ENCODE measurements around the gene STK32C. TPM values are rescaled to one million over a fixed set of nuclear protein-coding genes. Genes with fewer than 3 reads are reported as not detected.

STK32C gene
- total RNA-seq, 1 donor from 2014 or later, result 8.7 TPM

DNA sequence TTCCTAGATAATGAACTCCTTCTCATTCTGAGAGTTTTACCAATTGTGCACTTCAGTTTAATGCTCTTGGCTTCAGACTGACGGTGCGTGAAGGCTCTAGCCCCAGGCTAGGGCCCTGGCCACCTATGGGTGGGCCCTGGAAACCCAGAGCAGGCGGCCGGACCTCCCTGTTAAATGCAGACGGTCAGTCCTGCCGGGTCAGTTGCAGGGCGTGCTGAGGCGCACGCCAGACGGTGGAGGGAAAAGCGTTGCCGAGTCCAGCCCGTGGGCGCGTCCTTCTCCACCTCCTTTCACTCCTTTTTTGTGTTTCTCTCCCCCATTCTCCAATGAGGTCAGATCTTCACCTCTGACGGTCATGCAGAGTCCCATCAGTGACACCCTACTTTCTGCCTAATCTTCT is 118.7 kb downstream of the STK32C start:
- DNase-seq (ENCODE audit: low read depth), result no peak

DNA sequence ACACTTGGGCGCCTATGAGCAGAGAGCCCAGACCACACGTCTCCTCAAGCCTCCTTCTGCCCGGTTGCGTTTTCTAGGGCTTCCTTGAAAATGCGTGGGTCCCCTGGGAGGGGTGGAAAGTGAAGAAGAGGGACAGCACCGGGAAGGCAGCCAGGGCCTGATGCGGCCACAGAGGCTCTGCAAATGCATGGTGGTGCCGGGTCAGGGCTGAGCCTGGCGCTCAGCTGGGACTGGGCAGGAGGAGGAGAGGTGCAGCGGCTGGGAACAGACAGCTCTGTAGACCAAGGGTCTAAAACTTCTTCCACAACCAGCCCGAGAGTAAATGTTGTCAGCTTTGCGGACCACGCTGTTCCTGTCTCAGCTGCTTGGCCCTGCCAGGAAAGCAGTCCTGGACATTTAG is 119.4 kb downstream of the STK32C start:
- no peak for DNase-seq (ENCODE audit: low read depth)

DNA sequence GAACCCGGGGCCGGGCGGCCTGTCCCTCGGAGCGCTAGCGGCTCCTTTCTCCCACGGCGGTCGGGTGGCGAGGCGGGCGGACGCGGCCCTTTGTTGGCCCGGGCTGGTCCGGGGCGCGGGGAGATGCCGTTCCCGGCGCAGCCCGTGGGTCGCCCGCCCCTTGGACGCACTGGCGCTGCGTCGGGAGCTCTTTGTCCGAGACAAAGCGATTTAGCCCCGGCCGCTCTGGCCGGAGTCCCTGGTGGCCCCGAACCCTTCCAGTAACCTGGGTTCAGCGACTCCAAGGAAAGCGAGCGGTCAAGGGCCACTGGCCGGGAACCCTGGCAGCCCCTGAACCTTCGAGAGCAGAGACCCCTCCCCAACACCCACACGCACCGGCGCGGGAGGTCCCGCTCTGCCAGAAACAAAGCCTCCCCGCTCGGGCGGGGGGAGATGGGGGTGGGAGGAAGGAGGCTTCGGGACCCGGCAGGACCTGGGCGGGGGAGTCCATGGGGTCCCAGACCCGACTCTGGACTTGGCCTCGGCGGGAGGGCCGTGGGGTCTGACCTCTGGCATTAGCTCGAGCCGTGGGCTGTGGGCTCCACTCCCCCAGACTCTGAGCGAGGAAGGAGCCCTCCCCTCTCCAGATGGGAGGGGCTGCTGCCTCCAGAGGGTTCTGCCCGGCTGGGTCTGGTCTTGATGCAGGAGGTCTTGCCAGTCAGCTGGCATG is 120.2 kb downstream of the STK32C start:
- DNase-seq (ENCODE audit: low read depth), result no peak

DNA sequence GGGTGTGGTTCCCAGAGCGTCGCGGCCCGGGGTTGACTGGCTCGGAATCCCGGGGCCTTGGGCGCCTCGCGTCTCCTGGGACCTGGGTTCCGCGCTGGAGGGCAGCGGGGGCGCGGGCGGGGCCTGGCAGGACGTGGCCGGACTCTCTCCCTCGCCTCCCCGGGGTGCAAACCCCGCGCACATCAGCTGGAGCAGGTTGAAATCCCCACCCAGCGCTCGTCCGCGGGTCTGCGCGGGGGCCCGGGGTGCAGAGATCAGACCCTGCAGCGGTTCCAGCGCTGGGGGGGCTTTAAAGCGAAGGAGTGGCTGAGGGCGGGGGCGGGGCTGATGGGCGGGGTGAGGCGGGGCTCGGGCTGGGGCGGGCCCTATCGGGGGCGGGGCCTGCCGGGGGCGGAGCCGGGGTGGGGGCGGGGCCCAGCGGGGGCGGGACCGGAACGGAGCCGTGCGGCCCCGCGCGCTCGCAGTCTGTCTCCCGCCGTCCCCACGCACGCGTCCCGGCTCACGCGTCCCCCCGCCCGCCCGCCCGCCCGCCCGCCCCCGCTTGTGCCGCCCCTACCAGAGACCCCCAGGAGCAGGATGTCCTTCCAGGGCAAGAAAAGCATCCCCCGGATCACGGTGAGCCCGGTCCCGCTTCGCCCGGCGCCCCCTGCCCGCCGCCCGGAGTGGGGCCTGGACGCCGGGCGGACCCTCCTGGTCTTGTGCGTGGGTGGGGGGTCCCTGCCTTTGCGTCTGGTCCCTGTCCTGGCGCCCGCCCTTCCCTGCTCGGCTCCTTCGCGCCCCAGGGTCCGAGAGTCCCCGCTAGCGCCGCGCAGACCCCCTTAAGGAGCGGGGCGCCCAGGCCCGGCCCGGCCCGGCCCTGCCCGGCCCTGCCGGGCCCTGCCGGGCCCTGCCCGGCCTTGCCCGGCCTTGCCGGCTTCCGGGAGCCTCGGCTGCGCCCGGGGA is 121.0 kb downstream of the STK32C start, which contains the start of gene DPYSL4:
DPYSL4 (plus strand) TSS at position 461 of the 942 bp plus-strand sequence; CDS start at position 577, 116 bp downstream.
- no peak for DNase-seq (ENCODE audit: low read depth)

DNA sequence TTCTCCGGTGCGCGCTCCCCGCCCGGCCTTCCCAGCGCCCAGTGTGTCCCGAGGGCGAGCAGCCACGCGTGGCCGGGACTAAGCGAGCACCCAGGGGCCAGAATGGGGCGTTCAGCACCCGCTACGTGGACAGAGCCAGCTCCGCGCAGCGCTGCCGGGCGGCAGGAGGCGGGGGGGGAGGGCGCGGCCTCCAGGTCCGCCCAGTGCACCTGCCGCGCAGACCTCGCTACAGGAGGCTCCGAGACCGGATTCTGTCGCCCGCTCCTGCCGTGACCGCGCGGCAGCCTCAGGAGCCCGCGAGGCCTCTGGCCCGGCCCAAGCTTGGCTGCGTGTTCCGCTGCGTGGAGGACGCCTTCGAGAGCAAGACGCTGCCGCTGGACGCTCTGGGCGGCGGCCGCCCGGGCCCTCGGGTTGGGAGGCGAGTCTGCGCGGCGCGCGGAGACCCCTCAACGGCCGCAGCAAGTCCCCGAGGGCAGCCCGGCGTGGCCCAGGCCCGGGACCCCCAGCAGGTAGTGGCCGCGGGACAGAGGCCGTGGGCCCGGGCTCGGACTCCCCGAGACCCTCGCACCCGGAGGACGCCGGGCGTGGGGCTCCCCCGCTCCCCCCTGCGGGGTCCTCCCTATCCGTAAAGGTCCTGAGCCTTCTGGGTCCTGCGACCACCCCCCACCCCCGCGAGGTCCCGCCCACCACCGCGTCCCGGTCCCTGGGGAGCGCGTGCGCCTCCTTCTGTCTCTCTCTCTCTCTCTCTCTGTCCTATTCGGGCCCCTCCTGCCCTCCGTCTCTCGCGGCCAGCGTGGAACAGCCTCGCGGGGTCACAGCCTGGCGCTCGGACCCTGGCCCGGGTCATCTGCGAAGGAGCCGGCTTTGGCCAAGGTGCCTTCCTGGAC is 121.9 kb downstream of the STK32C start:
- DNase-seq (ENCODE audit: low read depth), result no peak

DNA sequence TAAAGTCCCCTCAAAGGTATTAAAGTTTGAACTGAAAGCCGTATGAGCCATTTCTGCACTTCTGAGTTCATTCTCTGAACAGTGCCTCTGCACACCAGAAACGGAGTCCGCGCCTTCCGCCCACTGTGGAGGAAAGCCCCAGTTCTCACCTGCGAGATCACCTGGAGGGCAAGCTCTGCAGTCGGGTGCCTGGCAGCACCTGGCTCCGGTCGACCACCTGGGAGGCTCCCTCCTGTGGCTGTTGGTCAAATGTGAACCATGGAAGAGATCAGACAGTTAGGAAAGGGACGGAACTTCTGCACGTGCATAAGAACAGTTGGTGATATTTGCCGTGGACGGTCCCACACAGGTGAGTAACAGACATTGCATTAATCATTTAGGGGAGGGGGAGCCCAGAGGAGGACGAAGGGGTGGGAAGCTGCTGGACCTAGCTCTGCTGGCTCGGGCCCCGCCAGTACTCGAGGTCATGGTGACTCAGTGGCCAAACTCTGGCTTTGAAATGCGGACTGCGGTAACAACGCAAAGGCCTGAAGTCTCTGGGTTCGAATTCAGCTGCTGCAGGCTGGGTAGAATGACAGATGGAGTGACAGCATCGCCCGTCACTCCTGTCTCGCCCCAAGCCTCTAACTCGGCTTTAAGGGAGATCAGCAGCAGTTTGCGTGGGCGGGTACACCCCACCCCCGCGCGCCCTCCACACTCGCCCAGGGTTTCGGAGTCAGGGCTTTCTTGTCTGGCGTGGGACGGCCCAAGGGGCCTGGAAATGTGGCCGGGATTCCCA is 122.7 kb downstream of the STK32C start:
- DNase-seq (ENCODE audit: low read depth), result no peak

DNA sequence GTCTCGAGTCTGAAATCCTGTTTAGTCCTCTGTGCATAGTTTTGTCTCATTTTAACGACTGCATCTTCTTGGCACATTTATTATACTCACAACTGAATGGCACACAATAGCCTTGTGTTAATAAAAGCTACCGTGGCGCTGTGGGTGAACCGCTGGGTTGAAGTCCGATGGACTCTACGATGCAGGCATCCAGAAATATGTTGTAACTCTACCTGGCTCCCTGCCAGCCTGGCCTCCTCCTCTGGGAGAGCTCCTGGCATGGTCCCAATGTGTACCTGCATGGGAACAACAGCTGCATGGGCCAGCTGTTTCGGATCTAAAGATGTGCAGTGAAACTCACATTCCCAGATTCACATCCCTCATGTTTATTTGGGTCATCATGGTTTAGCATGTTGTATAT is 124.7 kb downstream of the STK32C start:
- no peak for DNase-seq (ENCODE audit: low read depth)

DNA sequence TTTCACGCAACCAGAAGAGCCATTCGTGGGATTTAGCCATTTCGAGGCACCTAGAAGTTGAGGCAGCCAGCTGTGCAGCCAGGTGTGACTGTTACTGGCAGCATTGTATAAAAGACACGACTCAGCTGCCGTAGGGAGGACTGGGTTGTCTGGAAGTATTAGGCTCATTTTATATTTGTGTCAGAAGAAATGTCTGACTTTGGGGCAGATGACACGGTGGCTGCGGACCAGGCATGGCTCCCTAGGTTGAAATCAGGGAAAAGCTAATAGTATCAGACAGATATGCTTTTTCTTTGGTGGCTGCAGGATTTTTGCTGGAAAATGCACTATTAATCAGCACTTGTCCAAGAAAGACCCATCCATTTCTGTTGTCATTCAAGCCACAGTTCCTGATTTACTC is 125.2 kb downstream of the STK32C start:
- DNase-seq (ENCODE audit: low read depth), result no peak

DNA sequence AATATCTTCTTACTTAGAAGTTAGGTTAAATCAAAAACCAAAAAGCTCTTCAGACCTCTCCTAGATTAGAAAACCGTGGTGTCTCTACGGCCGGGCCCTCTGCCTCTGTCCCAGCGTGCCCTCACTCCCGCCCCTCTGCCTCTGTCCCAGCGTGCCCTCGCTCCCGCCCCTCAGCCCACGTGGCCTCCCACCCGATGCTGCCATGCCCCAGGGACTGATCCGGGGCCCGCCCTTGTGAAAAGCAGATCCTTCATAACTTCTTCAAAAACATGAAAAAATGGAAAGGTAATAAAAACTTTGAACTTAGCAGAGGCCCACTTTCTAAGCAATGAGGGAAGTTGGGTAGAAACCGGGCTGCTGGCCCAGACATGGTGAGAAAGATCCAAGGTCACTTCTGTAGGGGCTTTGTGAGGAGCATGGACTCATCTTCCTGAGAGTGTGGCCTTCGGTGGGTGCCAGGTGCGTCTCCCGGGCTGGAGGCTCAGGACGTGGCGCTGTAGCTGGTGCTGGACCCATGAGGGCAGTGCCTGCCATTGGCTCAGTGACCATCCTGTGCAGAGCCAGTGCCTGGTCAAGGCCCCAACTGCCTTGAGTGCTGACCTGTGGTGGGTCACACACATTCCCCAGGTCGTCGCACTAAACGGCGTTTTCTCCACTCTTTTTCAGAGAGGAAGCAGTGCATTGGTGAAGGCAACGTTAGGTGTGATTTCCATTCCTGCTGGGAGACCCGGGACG is 125.9 kb downstream of the STK32C start:
- no peak for DNase-seq (ENCODE audit: low read depth)

DNA sequence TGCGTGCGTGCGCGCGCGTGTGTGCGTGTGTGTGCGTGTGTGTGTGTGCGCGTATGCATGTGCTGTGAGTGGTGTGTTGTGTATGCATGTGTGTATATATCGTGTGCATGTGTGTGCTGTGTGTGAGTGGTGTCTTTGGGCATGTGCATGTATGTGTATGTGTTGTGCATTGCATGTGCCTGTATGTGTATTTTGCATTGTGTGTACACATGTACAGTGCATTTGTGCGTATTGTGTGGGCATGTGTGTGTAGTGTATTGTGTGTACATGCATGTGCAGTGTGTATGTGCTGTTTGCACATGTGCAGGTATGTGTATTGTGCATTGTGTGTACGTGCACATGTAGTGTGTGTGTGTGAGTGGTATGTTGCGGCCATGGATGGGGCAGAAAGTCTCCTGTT is 127.0 kb downstream of the STK32C start:
- no peak for DNase-seq (ENCODE audit: low read depth)

DNA sequence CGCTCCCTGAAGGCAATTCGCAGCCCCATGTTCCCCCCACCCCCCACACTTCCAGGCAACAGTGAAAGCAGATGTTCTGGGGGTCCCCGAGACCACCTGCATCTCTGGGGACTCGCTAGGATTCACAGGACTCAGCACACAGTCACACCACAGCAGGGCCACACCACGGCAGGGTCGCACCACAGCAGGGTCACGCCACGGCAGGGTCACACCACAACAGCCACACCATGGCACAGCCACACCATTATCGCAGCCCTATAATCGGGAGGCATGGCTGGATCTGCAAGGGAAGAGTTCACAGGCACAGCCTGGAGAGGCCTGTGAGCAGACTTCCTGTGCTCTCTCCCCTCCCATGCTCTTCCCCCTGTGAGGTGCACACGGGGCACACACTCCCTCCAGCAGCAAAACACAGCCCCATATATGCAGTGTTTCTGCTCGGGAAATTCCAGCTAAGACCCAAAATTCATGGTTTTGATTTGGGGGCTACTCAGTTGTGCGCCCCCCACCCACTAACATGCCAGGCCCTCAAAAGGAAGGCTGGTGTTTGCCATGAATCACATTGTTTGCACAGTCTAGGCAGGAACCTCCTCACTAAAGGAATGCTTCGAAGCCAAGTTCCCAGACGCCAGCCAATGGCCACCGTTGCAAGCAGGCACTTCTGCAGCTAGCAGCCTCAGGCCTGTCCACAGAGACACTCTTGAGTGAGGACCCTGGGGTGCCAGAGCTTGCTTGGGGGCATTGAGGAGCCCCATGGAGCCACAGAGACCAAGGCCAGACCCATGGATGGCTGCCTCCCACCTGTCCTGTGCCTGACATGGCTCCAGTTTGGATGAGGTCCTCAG is 128.0 kb downstream of the STK32C start:
- no peak for DNase-seq (ENCODE audit: low read depth)

DNA sequence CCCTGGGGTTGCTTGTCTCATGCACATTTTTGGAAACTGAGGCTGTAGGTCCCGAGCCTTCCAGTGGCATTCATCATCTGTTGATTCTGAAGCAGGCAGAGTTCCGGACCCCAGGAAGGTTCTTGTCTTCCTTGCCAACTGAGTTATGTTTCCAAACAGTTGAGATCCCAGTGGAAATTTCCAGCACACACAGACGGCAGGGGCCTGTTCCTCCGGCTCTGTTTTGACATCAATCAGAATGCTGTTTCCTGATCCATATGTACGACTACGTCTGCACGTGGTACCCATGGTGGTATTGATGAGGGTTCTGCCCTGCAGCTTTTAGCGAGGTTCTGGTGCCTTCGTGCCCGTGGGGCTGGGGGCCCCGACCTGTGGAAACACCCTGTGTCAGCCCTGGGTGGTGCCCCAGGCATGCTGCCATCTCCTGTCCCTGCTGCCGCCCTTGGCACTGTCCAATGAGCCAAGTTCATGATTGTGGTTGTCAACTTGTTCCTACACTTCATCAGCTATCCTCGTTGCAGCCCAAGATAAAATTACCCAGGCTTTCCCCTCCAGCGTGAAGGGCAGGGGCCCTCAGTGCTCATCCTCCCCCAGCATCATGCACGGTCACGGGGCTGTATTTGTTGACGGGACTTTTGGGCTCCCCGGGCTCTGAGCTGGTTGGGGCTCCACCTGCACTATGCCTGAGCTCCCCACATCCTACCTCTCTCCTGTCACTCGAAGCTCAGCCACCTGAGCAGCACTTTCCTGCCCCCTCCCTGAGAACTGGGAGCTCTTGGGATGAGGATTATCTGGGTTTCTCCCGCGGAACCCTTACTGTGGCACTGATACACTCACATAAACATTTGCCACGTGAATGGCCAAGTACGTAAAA is 128.8 kb downstream of the STK32C start:
- DNase-seq (ENCODE audit: low read depth), result no peak

DNA sequence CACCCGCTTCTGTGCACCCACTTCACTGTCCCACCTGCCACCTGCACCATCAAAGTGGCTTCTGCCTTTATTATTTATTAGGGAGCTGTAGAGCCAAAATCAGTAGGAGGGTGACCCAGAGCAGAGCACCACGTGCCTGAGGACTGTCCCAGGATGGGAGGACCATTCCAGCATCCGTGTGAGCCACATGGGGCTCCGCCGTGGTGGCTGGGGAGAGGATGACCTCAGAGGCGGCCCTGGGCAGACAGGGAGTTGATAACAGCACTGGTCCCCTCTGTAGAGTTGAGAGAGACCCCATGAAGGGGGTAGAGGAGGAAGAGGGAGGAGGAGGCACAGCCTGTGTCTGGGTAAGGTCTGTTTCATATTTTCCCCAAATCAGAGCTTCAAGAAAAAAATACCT is 129.7 kb downstream of the STK32C start:
- DNase-seq (ENCODE audit: low read depth), result no peak

DNA sequence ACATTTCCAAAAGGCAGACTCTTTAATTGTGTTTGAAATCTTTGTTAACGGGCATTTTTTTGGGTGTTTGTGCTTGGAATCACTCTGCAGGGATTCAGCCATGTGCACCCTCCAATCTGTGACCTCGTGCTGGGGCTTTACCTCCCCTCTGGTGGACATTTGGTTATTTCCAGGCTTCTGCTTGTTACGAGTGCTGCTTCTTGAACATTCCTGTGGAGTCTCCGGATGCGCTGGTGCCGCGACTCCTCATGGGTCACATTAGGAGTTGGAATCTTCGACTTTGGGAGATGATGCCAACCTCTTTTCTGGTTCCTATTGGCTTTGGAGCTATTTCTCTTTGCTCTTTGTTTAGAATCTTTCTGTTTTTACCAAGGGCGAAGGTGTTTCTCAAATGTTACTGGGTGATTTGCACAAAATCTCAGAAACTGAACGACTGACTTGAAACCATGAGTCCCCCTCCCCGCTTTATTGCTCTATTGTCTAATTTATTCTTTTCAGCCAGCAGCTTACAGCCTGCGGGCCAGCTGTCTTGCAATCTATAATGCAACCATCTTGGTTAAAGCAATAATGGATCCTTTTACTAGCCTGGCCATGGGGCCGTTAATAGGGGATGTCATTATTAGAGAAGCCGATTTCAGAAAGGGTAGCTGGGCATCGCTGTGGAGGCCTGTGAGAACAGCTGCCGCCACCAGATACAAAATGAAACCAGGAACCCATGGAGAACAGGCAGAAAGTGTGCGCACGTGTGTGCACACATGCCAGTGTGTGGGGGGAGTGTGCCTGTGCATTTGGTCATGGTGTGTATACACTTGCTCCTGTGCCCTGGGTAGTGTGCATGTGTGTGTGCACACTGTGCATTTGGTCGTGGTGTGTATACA is 130.9 kb downstream of the STK32C start:
- no peak for DNase-seq (ENCODE audit: low read depth)

DNA sequence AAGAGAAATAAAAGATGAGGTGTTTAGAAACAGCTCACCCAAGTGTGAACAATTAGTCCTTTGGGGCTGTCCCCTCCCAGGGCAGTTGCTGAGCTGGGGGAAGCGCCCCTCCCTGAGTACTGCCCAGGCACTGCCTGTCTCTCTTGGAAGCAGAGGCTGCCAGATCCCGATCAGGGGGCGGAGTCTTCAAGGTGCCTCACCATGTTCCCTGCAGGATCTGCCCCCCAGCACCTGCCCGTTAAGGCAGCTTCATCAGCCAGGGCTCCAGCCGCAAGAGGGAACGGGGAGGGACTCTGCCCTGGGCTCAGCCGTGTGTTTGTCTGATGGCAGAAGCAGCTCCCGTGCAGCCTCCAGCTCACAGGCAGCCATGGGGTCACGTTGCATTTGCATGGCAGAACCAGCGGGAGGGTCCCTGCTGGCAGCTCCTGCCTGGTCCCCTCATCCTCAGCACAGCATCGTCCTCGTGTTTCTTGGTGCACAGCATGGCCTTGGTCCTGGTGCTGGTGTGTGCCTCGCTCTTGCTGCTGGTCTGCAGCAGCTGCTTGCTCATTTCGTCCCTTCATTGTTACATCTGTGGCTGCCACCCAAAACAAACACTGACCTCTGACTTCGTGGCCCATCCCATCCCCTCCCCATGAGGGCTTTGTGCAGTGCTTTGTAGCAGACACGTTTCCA is 131.7 kb downstream of the STK32C start:
- no peak for DNase-seq (ENCODE audit: low read depth)

DNA sequence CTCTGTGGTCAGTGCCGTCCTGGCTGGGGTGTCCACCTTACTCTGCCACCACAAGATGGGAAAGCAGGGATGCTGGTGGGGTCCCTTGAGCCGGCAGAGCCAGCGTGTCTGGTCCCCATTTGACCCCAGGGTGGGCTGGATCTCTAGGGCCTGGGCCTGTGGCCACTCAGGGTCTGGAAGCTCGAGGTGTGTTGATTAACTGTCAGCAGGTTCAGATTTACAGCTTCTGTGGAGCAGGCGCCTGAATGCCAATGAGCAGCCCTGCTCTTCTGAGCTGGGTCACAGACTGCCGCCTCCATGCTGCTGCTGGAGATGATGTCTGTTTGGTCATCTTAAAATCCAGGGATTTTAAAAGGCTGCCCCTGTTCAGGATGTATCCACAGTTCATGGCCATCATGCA is 132.3 kb downstream of the STK32C start:
- no peak for DNase-seq (ENCODE audit: low read depth)
